ENCODE data around the gene DENND2D.

Gene DENND2D

GRCh38 chr1:111223126-111223685 lies 22.8 kb upstream of the DENND2D start:
- ATAC-seq = no peak
- no peak for TF ChIP-seq PATZ1 (CRISPR knock-in tag; IDR thresholded peaks at IDR 0.05; ENCODE audit: borderline replicate concordance)
- TF ChIP-seq ZNF70 (CRISPR knock-in tag; IDR thresholded peaks at IDR 0.05) = no peak
- TF ChIP-seq BACH2 (CRISPR knock-in tag; IDR thresholded peaks at IDR 0.05; ENCODE audit: borderline replicate concordance) = no peak
- no peak for TF ChIP-seq TOX (CRISPR knock-in tag; IDR thresholded peaks at IDR 0.05; ENCODE audit: borderline replicate concordance)
- TF ChIP-seq CSDC2 (CRISPR knock-in tag; IDR thresholded peaks at IDR 0.05) = no peak
- no peak for TF ChIP-seq ZFP30 (CRISPR knock-in tag; IDR thresholded peaks at IDR 0.05)
- no peak for TF ChIP-seq OSR1 (CRISPR knock-in tag; IDR thresholded peaks at IDR 0.05)
- no peak for TF ChIP-seq TSHZ2 (CRISPR knock-in tag; IDR thresholded peaks at IDR 0.05)
- TF ChIP-seq ZC3H10 (CRISPR knock-in tag; IDR thresholded peaks at IDR 0.05) = no peak
- no peak for TF ChIP-seq ARNTL (CRISPR knock-in tag; IDR thresholded peaks at IDR 0.05; ENCODE audit: borderline replicate concordance, low read depth)
- TF ChIP-seq ESRRG (CRISPR knock-in tag; IDR thresholded peaks at IDR 0.05) = no peak
- no peak for TF ChIP-seq CSRNP3 (CRISPR knock-in tag; IDR thresholded peaks at IDR 0.05)
- TF ChIP-seq ZFP3 (CRISPR knock-in tag; IDR thresholded peaks at IDR 0.05) = no peak
- no peak for TF ChIP-seq ZNF565 (CRISPR knock-in tag; conservative IDR thresholded peaks at IDR 0.05; ENCODE audit: low read depth)
- no peak for TF ChIP-seq ZNF8 (CRISPR knock-in tag; IDR thresholded peaks at IDR 0.05)
- no peak for TF ChIP-seq PPARA (CRISPR knock-in tag; IDR thresholded peaks at IDR 0.05; ENCODE audit: borderline replicate concordance)
- TF ChIP-seq GLIS3 (CRISPR knock-in tag; IDR thresholded peaks at IDR 0.05) = no peak
- TF ChIP-seq ISL1 (CRISPR knock-in tag; IDR thresholded peaks at IDR 0.05) = no peak

GRCh38 chr1:111222308-111223125 lies 22.1 kb upstream of the DENND2D start:
- peak; percentile 97 for ATAC-seq
- TF ChIP-seq CREB5 (CRISPR knock-in tag; IDR thresholded peaks at IDR 0.05; ENCODE audit: low read depth) (no peak), ZC3H10 (CRISPR knock-in tag; IDR thresholded peaks at IDR 0.05) (no peak), POU6F1 (CRISPR knock-in tag; IDR thresholded peaks at IDR 0.05; ENCODE audit: borderline replicate concordance, low read depth) (no peak), PATZ1 (CRISPR knock-in tag; IDR thresholded peaks at IDR 0.05; ENCODE audit: borderline replicate concordance) (no peak), TSHZ2 (CRISPR knock-in tag; IDR thresholded peaks at IDR 0.05) (no peak), ESRRG (CRISPR knock-in tag; IDR thresholded peaks at IDR 0.05) (no peak), ISL1 (CRISPR knock-in tag; IDR thresholded peaks at IDR 0.05) (no peak), PPARA (CRISPR knock-in tag; IDR thresholded peaks at IDR 0.05; ENCODE audit: borderline replicate concordance) (no peak), CSRNP3 (CRISPR knock-in tag; IDR thresholded peaks at IDR 0.05) (no peak), TOX (CRISPR knock-in tag; IDR thresholded peaks at IDR 0.05; ENCODE audit: borderline replicate concordance) (no peak), ZFP30 (CRISPR knock-in tag; IDR thresholded peaks at IDR 0.05) (no peak), ARNTL (CRISPR knock-in tag; IDR thresholded peaks at IDR 0.05; ENCODE audit: borderline replicate concordance, low read depth) (no peak), ZNF8 (CRISPR knock-in tag; IDR thresholded peaks at IDR 0.05) (no peak), BACH2 (CRISPR knock-in tag; IDR thresholded peaks at IDR 0.05; ENCODE audit: borderline replicate concordance) (no peak), TCF4 (CRISPR knock-in tag; IDR thresholded peaks at IDR 0.05; ENCODE audit: borderline replicate concordance) (no peak)
